DND-41 (cell line): ENCODE results near the gene F2R.

ENCODE experiments used
- ATAC-seq: fragments of 200-7000 bp; cut with Tn5 transposase; 3 replicates; pipeline ENCODE4 v1.9.1; 2021; ENCODE audit warnings: low read depth; ENCODE audit not compliant: insufficient read depth
- DNase-seq: peaks from one replicate; pipeline ENCODE4 v3.0.0-alpha.2; 2020
- H2AFZ ChIP-seq: 2 replicates; pipeline ENCODE4 v1.6.0; 2012; ENCODE audit warnings: low read depth, low read length
- H3K27ac ChIP-seq: 2 replicates; pipeline ENCODE4 v1.5.1; 2012; ENCODE audit warnings: low read length, inconsistent platforms
- H3K27me3 ChIP-seq: fragments of 200-600 bp; sonication (generic); 2 replicates; pipeline ENCODE4 v1.6.0; 2012; ENCODE audit warnings: low read length, mild to moderate bottlenecking, inconsistent platforms; ENCODE audit not compliant: insufficient read depth, poor library complexity
- H3K36me3 ChIP-seq: 2 replicates; pipeline ENCODE4 v1.5.1; 2012; ENCODE audit warnings: low read length, inconsistent platforms; ENCODE audit not compliant: insufficient read depth
- H3K4me1 ChIP-seq: 2 replicates; pipeline ENCODE4 v1.5.1; 2012; ENCODE audit warnings: mild to moderate bottlenecking, low read length; ENCODE audit not compliant: insufficient read depth
- H3K4me2 ChIP-seq: 2 replicates; pipeline ENCODE4 v1.6.0; 2012; ENCODE audit warnings: mild to moderate bottlenecking, moderate library complexity, low read length, inconsistent platforms; ENCODE audit not compliant: insufficient read depth
- H3K4me3 ChIP-seq, 2 experiments: fragments of 200-600 bp in 1 of 2; shearing (Covaris generic) in 1 of 2; 2 replicates each; pipeline ENCODE4 v1.5.1; 2012 to 2016; ENCODE audit warnings: inconsistent platforms in 2 of 2, low read length in 2 of 2, mild to moderate bottlenecking in 2 of 2, low read depth in 1 of 2, moderate library complexity in 1 of 2
- H3K79me2 ChIP-seq: 2 replicates; pipeline ENCODE4 v1.6.0; 2012; ENCODE audit warnings: low read length, inconsistent platforms; ENCODE audit not compliant: insufficient read depth
- H3K9ac ChIP-seq: 2 replicates; pipeline ENCODE4 v1.6.0; 2012; ENCODE audit warnings: low read depth, mild to moderate bottlenecking, inconsistent platforms, low read length, moderate library complexity
- H3K9me3 ChIP-seq: 2 replicates; pipeline ENCODE4 v1.5.1; 2012; ENCODE audit warnings: low read length, moderate library complexity, mild to moderate bottlenecking, inconsistent platforms; ENCODE audit not compliant: insufficient read depth, severe bottlenecking
- H4K20me1 ChIP-seq: 2 replicates; pipeline ENCODE4 v1.6.0; 2012; ENCODE audit warnings: low read length; ENCODE audit not compliant: insufficient read depth
- EZH2 ChIP-seq: IDR thresholded peaks from 3 replicates; pipeline ENCODE4 v1.6.1; 2012; ENCODE audit warnings: borderline replicate concordance, low read depth, mild to moderate bottlenecking, moderate library complexity, low read length, inconsistent platforms; ENCODE audit not compliant: severe bottlenecking
- TF ChIP-seq, protein P1 (sequence below): IDR thresholded peaks from 2 replicates; pipeline ENCODE4 v1.5.1; 2012; ENCODE audit warnings: borderline replicate concordance, low read length, moderate library complexity, mild to moderate bottlenecking; ENCODE audit not compliant: poor library complexity, severe bottlenecking; ENCODE audit errors: extremely low read depth

The F2R gene

GRCh38 chr5:76690704-76691466, 25.0 kb upstream of the F2R start:
- no peaks in the 10 kb centered on the region for H3K79me2 ChIP-seq
- TF ChIP-seq, protein P1, sequence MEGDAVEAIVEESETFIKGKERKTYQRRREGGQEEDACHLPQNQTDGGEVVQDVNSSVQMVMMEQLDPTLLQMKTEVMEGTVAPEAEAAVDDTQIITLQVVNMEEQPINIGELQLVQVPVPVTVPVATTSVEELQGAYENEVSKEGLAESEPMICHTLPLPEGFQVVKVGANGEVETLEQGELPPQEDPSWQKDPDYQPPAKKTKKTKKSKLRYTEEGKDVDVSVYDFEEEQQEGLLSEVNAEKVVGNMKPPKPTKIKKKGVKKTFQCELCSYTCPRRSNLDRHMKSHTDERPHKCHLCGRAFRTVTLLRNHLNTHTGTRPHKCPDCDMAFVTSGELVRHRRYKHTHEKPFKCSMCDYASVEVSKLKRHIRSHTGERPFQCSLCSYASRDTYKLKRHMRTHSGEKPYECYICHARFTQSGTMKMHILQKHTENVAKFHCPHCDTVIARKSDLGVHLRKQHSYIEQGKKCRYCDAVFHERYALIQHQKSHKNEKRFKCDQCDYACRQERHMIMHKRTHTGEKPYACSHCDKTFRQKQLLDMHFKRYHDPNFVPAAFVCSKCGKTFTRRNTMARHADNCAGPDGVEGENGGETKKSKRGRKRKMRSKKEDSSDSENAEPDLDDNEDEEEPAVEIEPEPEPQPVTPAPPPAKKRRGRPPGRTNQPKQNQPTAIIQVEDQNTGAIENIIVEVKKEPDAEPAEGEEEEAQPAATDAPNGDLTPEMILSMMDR: no peak
- no peak for TF ChIP-seq EZH2
- H3K4me3 ChIP-seq: no peak overlapping the region
- H3K9ac ChIP-seq: no peak overlapping the region
- no peaks in the 10 kb centered on the region for H3K36me3 ChIP-seq
- DNase-seq: no peak
- no peak for ATAC-seq
- no peaks in the 10 kb centered on the region for H4K20me1 ChIP-seq
- no peak overlapping the region for H3K27ac ChIP-seq
- H3K9me3 ChIP-seq: no peaks in the 10 kb centered on the region
- no peaks in the 10 kb centered on the region for H3K4me1 ChIP-seq
- H2AFZ ChIP-seq: no peak overlapping the region
- H3K4me2 ChIP-seq: no peak overlapping the region
- H3K27me3 ChIP-seq: no peaks in the 10 kb centered on the region

GRCh38 chr5:76691467-76692273, 24.3 kb upstream of the F2R start:
- H4K20me1 ChIP-seq: no peaks in the 10 kb centered on the region
- H3K27me3 ChIP-seq: no peaks in the 10 kb centered on the region
- no peaks in the 10 kb centered on the region for H3K4me1 ChIP-seq
- ATAC-seq (no peak), DNase-seq (no peak)
- H3K4me2 ChIP-seq: no peak overlapping the region
- H3K4me3 ChIP-seq: no peak overlapping the region
- no peaks in the 10 kb centered on the region for H3K79me2 ChIP-seq
- no peak for TF ChIP-seq EZH2
- TF ChIP-seq, protein P1: no peak
- no peaks in the 10 kb centered on the region for H3K9me3 ChIP-seq
- H3K9ac ChIP-seq: no peak overlapping the region
- no peaks in the 10 kb centered on the region for H3K36me3 ChIP-seq
- H2AFZ ChIP-seq: no peak overlapping the region
- H3K27ac ChIP-seq: no peak overlapping the region

DNA sequence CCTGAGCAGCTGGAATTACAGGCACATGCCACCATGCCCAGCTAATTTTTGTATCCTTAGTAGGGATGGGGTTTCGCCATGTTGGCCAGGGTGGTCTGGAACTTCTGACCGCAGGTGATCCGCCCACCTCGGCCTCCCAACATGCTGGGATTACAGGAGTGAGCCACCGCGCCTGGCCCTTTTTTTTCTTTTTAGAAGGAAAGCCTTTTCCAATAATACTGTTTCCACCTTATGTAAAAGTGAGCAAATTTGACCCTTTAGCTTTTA, 23.7 kb upstream of the F2R start:
- Histone ChIP-seq H4K20me1 (no peaks in the 10 kb centered on the region), H3K9me3 (no peaks in the 10 kb centered on the region), H3K79me2 (no peaks in the 10 kb centered on the region), H3K4me3 (no peak overlapping the region), H3K36me3 (no peaks in the 10 kb centered on the region), H3K27me3 (no peaks in the 10 kb centered on the region), H3K4me1 (no peaks in the 10 kb centered on the region), H3K4me2 (no peak overlapping the region), H2AFZ (no peak overlapping the region), H3K9ac (no peak overlapping the region), H3K27ac (no peak overlapping the region)
- DNase-seq (no peak), ATAC-seq (no peak)
- TF ChIP-seq, protein P1: no peak
- no peak for TF ChIP-seq EZH2
